HCT116 (cell line): ENCODE results near the gene AHI1. TPM values are rescaled to one million over a fixed set of nuclear protein-coding genes. Genes with fewer than 3 reads are reported as not detected.

Experiments used
- ATAC-seq: fragments of 200-7000 bp; cut with Tn5 transposase; 2 replicates; pipeline ENCODE4 v1.9.1; 2020; ENCODE audit warnings: mild to moderate bottlenecking, moderate library complexity
- BruUV-seq: library from RNA; stranded (reverse); fragments of 400-500 nt; replicated peaks from 2 replicates; lab custom pipeline; 2021; lab: Mats Ljungman, UMichigan
- CTCF ChIA-PET: fragments of 300-600 bp; sonication (Branson Sonifier 250); formaldehyde crosslinking; loops from one replicate; lab custom pipeline; 2021; ENCODE audit warnings: antibody characterized with exemption; lab: Charles Lee
- POLR2A ChIA-PET: fragments of 300-600, 350-600 bp; sonication (Branson Sonifier 250); formaldehyde crosslinking; loops from one replicate; lab custom pipeline; 2021; ENCODE audit warnings: antibody characterized with exemption; lab: Charles Lee
- RAD21 ChIA-PET, 2 experiments: fragments of 300-600 bp; sonication (Branson Sonifier 250); formaldehyde crosslinking; loops; one replicate each; lab custom pipeline; 2023; ENCODE audit warnings: low total read pairs in 2 of 2; ENCODE audit not compliant: uncharacterized antibody in 2 of 2, unreplicated experiment in 2 of 2, low non-redundant PET in 1 of 2; lab: Charles Lee
- DNase-seq: peaks from one replicate; pipeline ENCODE4 v3.0.0-alpha.2; 2010; ENCODE audit warnings: low read depth, low spot score
- H2AFZ ChIP-seq: fragments of 200-600 bp; shearing (Covaris generic), sonication (generic); 2 replicates; pipeline ENCODE4 v1.6.1; 2017; ENCODE audit warnings: low read depth, mixed run types, mixed read lengths, antibody characterized with exemption, low read length; ENCODE audit not compliant: poor library complexity, severe bottlenecking
- H3K27ac ChIP-seq: 2 replicates; pipeline ENCODE4 v1.5.1; 2012; ENCODE audit warnings: low read depth, low read length
- H3K27me3 ChIP-seq: fragments of 200-600 bp; sonication (generic); 2 replicates; pipeline ENCODE4 v1.6.1; 2016; ENCODE audit warnings: mixed run types, low read length, mixed read lengths; ENCODE audit not compliant: insufficient read depth
- H3K36me3 ChIP-seq, 2 experiments: fragments of 200-500 bp in 1 of 2; fragments of 200-600 bp in 1 of 2; sonication (Bioruptor generic) in 1 of 2; sonication (generic) in 1 of 2; 2 replicates each; pipeline versions ENCODE4 v1.5.1 to v1.6.1; 2014 to 2016; ENCODE audit warnings: low read length in 2 of 2, inconsistent platforms in 1 of 2, mixed read lengths in 1 of 2, mixed run types in 1 of 2; ENCODE audit not compliant: insufficient read depth in 2 of 2, control insufficient read depth in 1 of 2
- H3K4me1 ChIP-seq, 2 experiments: fragments of 200-600 bp in 1 of 2; sonication (generic) in 1 of 2; 2 replicates each; pipeline versions ENCODE4 v1.5.1 to v1.6.1; 2012 to 2017; ENCODE audit warnings: low read length in 2 of 2, inconsistent platforms in 1 of 2, mild to moderate bottlenecking in 1 of 2, mixed read lengths in 1 of 2, mixed run types in 1 of 2, moderate library complexity in 1 of 2; ENCODE audit not compliant: insufficient read depth in 2 of 2, control insufficient read depth in 1 of 2
- H3K4me2 ChIP-seq: fragments of 200-600 bp; sonication (generic); 2 replicates; pipeline ENCODE4 v1.6.1; 2017; ENCODE audit warnings: mixed run types, low read length, mixed read lengths
- H3K4me3 ChIP-seq, 2 experiments: fragments of 200-600 bp in 1 of 2; sonication (generic) in 1 of 2; replicated peaks in 1 of 2; 2 replicates each; pipeline ENCODE4 v1.5.1; 2011 to 2016; ENCODE audit warnings: low read length in 2 of 2, control low read depth in 1 of 2, low read depth in 1 of 2, mild to moderate bottlenecking in 1 of 2, mixed read lengths in 1 of 2, mixed run types in 1 of 2
- H3K79me2 ChIP-seq: fragments of 200-600 bp; sonication (generic); 2 replicates; pipeline ENCODE4 v1.6.1; 2017; ENCODE audit warnings: mild to moderate bottlenecking, mixed run types, low read length, moderate library complexity, mixed read lengths; ENCODE audit not compliant: insufficient read depth
- H3K9ac ChIP-seq: fragments of 200-600 bp; sonication (generic); 2 replicates; pipeline ENCODE4 v1.6.1; 2016; ENCODE audit warnings: low read length, mixed read lengths
- H3K9me2 ChIP-seq: fragments of 200-600 bp; sonication (generic), shearing (Covaris generic); 2 replicates; pipeline ENCODE4 v1.6.1; 2017; ENCODE audit warnings: mixed run types, mild to moderate bottlenecking, moderate library complexity; ENCODE audit not compliant: insufficient read depth
- H3K9me3 ChIP-seq, 2 experiments: fragments of 200-500 bp in 1 of 2; fragments of 200-600 bp in 1 of 2; sonication (Bioruptor generic) in 1 of 2; sonication (generic) in 1 of 2; 2 replicates each; pipeline ENCODE4 v1.6.1; 2014 to 2017; ENCODE audit warnings: low read length in 2 of 2, mixed read lengths in 2 of 2, inconsistent platforms in 1 of 2, low read depth in 1 of 2, mild to moderate bottlenecking in 1 of 2, mixed run types in 1 of 2, moderate library complexity in 1 of 2; ENCODE audit not compliant: control insufficient read depth in 1 of 2, insufficient read depth in 1 of 2
- H4K20me1 ChIP-seq: fragments of 200-600 bp; sonication (generic), shearing (Covaris generic); 2 replicates; pipeline ENCODE4 v1.6.1; 2017; ENCODE audit warnings: mixed run types, mild to moderate bottlenecking, moderate library complexity; ENCODE audit not compliant: insufficient read depth
- CEBPB ChIP-seq: IDR thresholded peaks from 2 replicates; pipeline ENCODE4 v1.6.1; 2012; ENCODE audit warnings: low read depth
- CTCF ChIP-seq, 3 experiments: fragments of 200-600 bp in 1 of 3; sonication (generic) in 1 of 3; IDR thresholded peaks in 2 of 3; conservative IDR thresholded peaks in 1 of 3; 2 replicates each; pipeline ENCODE4 v1.5.1; 2012 to 2017; ENCODE audit warnings: low read depth in 2 of 3, low read length in 2 of 3, antibody characterized with exemption in 1 of 3, borderline replicate concordance in 1 of 3, control low read depth in 1 of 3, mild to moderate bottlenecking in 1 of 3, mixed read lengths in 1 of 3, mixed run types in 1 of 3, moderate library complexity in 1 of 3; ENCODE audit not compliant: insufficient read depth in 1 of 3
- EGR1 ChIP-seq: IDR thresholded peaks from 2 replicates; pipeline ENCODE4 v1.6.1; 2012; ENCODE audit warnings: low read depth
- ELF1 ChIP-seq: IDR thresholded peaks from 2 replicates; pipeline ENCODE4 v1.6.1; 2012; ENCODE audit warnings: low read depth, borderline replicate concordance
- EZH2 ChIP-seq: fragments of 200-600 bp; sonication (generic); IDR thresholded peaks from 2 replicates; pipeline ENCODE4 v1.6.1; 2017; ENCODE audit warnings: antibody characterized with exemption, mixed run types
- EZH2phosphoT487 ChIP-seq: fragments of 200-600 bp; IDR thresholded peaks from 2 replicates; pipeline ENCODE4 v1.6.1; 2018; ENCODE audit warnings: antibody characterized with exemption, borderline replicate concordance
- FOSL1 ChIP-seq: IDR thresholded peaks from 2 replicates; pipeline ENCODE4 v1.6.1; 2012; ENCODE audit warnings: low read depth
- JUND ChIP-seq: IDR thresholded peaks from 2 replicates; pipeline ENCODE4 v1.6.1; 2012
- REST ChIP-seq: IDR thresholded peaks from 2 replicates; pipeline ENCODE4 v1.6.1; 2012; ENCODE audit warnings: low read depth
- SIN3A ChIP-seq: IDR thresholded peaks from 2 replicates; pipeline ENCODE4 v1.6.1; 2012; ENCODE audit warnings: low read depth
- SP1 ChIP-seq: IDR thresholded peaks from 2 replicates; pipeline ENCODE4 v1.6.1; 2012; ENCODE audit warnings: low read depth
- YY1 ChIP-seq: IDR thresholded peaks from 2 replicates; pipeline ENCODE4 v1.6.1; 2011; ENCODE audit warnings: low read length, low read depth, moderate library complexity, mild to moderate bottlenecking; ENCODE audit not compliant: insufficient replicate concordance; ENCODE audit errors: extremely low read depth
- ZFX ChIP-seq: fragments of 450-650 bp; IDR thresholded peaks from 2 replicates; pipeline ENCODE4 v1.6.1; 2017
- intact Hi-C: fragments of 100-400 bp; cut with micrococcal nuclease; formaldehyde crosslinking; loops from 2 replicates; pipeline ENCODE4 v1.10.0; 2022
- total RNA-seq: library from RNA; stranded (reverse); gene quantifications from one replicate; pipeline ENCODE4 v1.2.1, GENCODE V29; 2021; ENCODE audit not compliant: unreplicated experiment

Gene AHI1
- total RNA-seq, 1 experiment from 2014 or later = 29.6 TPM

- Histone ChIP-seq H3K4me3 (no peak overlapping the region), H3K27ac (no peak overlapping the region), H3K9me3 (no peaks in the 10 kb centered on the region), H3K9ac (no peak overlapping the region), H3K79me2 (no peaks in the 10 kb centered on the region), H3K4me2 (no peak overlapping the region), H2AFZ (no peak overlapping the region), H3K4me1 (no peaks in the 10 kb centered on the region), H4K20me1 (no peaks in the 10 kb centered on the region), H3K36me3 (no peaks in the 10 kb centered on the region), H3K9me2 (peaks cover 3% of the 10 kb centered on the region; the same call in 1 of the 2 replicates), H3K27me3 (no peaks in the 10 kb centered on the region)
- ChIA-PET POLR2A (no interaction called here), CTCF (no interaction called here), RAD21 (no interaction called here)
- DNase-seq = no peak
- no peak for TF ChIP-seq ZFX
- BruUV-seq = no TSS peak
- ATAC-seq = no peak
- intact Hi-C loops = no loop called here
Observed at GRCh38 chr6:135236319-135236718, 261.2 kb downstream of the AHI1 start.

GRCh38 chr6:135235716-135236115 lies 261.8 kb downstream of the AHI1 start:
- Histone ChIP-seq H3K79me2 (no peaks in the 10 kb centered on the region), H4K20me1 (no peaks in the 10 kb centered on the region), H3K9me2 (peaks cover 3% of the 10 kb centered on the region; the same call in 1 of the 2 replicates), H3K27me3 (no peaks in the 10 kb centered on the region), H3K4me1 (no peaks in the 10 kb centered on the region), H3K9me3 (no peaks in the 10 kb centered on the region), H3K4me3 (no peak overlapping the region), H3K36me3 (no peaks in the 10 kb centered on the region), H3K4me2 (no peak overlapping the region), H2AFZ (no peak overlapping the region), H3K27ac (no peak overlapping the region), H3K9ac (no peak overlapping the region)
- ATAC-seq (no peak), DNase-seq (no peak)
- intact Hi-C loops = no loop called here
- RAD21 ChIA-PET = no interaction called here
- CTCF ChIA-PET = no interaction called here
- BruUV-seq = no TSS peak
- POLR2A ChIA-PET = no interaction called here
- no peak for TF ChIP-seq REST
- no peak for TF ChIP-seq EZH2
- no peak for TF ChIP-seq SIN3A
- no peak for TF ChIP-seq CEBPB
- no peak for TF ChIP-seq EZH2phosphoT487
- no peak for TF ChIP-seq ELF1
- no peak for TF ChIP-seq EGR1
- no peak for TF ChIP-seq YY1
- no peak for TF ChIP-seq CTCF (IDR thresholded peaks at IDR 0.05 in 2 of 3, conservative IDR thresholded peaks at IDR 0.05 in 1 of 3; ENCODE audit: borderline replicate concordance in 1 of 3, insufficient read depth in 1 of 3, low read depth in 2 of 3, low read length in 2 of 3)
- TF ChIP-seq SP1 = no peak
- TF ChIP-seq FOSL1 = no peak
- no peak for TF ChIP-seq JUND
